ENCODE data around the gene PPIP5K1.

GRCh38 chr15:43505738-43506137 is 84.3 kb downstream of the PPIP5K1 start:
- TF ChIP-seq POLR2AphosphoS5 (IDR thresholded peaks at IDR 0.05; ENCODE audit: low read depth, low read length) (no peak), TAF1 (IDR thresholded peaks at IDR 0.05; ENCODE audit: borderline replicate concordance, insufficient read depth, low read length) (no peak), SIN3A (IDR thresholded peaks at IDR 0.05; ENCODE audit: borderline replicate concordance, insufficient read depth, low read length) (no peak)

Data from PFSK-1 (cell line).